Measurements from ENCODE around the gene DPP9.
"Not testable (repeated sequence)": the region's sequence is repeated elsewhere in the genome, so short reads cannot be mapped to it uniquely, and the experiment has no call there.

Gene DPP9

DNA sequence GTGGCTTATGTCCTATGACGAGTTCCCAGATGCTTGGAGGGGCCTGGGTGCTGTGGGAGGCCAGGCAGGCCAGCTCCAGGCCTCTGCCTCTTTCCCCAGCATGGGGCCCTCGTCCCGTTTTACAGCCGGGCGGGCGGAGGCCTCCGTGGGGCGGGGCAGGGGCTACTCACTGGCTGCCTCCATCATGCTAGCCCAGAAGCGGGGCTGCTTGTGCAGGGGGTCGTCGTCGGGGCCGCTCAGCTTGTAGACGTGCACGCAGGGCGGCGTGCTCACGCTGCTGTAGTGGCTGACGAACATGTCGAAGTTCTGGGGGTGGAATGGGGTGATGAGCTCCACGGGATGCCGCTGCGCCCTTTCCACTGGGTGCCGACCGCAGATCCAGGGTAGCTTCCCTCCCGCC lies 35.1 kb downstream of the DPP9 start:
- DNase-seq (ENCODE audit: low read depth in 2 of 2) = no peak

DNA sequence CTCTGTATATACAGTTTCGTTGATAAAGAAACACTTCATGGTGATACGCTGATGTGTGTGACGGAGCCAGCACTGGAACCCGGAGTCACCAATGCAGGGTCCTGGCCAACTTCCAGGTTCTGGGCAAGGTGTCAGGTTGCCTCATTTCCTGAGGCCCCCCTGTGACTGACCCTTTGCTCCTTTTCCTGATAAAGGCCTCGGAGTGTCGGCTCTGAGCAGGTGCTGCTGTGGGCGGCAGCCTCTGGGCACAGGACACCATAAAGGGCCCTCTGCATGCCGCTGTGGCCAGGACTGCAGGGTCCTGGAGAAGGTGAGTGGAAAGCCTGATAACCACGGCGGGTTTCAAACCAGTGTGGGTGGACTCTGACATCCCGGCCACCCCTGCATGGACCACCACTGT lies 36.2 kb downstream of the DPP9 start:
- DNase-seq (ENCODE audit: low read depth in 2 of 2) = no peak

DNA sequence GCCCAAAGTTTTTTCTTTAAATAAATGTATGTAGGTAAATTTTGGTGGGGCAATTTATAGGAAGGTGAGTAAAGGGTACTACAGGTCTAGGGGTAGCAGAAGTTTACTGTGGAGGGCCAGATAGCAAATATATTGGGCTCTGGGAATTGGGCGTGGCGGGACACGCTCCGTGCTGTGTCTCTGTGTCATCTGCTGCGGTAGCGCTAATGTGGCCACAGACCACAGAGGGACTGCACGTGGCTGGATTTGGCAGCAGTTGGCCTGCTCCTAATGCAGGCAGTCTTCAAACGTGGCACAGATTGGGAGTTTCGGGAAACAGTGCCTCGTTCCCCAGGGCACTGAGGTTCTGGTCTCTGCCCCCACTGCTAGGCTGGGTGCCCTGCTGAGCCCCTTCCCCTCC lies 36.9 kb downstream of the DPP9 start:
- no peak for DNase-seq (ENCODE audit: low read depth in 2 of 2)

DNA sequence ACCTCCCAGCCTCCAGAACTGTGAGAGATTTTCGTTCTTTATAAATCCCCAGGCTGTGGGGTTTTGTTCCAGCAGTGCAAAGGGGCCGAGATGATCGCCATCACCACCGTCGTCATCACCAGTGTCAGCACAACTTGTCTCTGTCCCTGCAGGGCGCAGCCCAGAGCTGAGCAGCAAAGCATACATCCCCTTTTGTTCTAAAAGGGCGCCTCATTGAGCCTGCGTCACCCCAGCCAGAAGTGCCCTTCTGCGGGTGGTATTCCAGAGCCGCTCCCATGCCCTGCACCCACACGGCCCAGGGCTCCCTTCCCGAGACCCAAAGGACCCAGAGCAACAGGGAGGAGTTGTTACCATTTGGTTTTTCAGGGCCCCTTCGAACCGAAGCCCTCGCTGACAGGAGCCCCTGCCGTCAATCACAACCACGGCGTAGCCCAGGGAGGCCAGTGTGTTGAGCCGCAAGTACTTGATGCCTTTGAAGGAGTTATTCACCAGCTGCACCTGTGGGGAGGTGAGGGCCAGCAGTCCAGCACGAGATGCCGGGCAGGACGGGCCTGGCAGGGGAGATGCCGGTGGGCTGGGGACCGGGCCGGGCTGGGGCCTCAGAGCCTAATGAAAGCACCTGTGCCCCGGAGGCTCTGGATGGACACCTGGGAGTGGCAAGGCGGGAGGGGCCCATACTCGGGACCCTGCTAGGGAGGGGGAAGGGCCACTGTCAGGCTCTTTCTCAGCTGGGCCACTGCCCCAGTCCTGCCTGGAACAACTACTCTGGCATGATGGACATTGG lies 39.1 kb downstream of the DPP9 start:
- no peak for DNase-seq (ENCODE audit: low read depth in 2 of 2)

DNA sequence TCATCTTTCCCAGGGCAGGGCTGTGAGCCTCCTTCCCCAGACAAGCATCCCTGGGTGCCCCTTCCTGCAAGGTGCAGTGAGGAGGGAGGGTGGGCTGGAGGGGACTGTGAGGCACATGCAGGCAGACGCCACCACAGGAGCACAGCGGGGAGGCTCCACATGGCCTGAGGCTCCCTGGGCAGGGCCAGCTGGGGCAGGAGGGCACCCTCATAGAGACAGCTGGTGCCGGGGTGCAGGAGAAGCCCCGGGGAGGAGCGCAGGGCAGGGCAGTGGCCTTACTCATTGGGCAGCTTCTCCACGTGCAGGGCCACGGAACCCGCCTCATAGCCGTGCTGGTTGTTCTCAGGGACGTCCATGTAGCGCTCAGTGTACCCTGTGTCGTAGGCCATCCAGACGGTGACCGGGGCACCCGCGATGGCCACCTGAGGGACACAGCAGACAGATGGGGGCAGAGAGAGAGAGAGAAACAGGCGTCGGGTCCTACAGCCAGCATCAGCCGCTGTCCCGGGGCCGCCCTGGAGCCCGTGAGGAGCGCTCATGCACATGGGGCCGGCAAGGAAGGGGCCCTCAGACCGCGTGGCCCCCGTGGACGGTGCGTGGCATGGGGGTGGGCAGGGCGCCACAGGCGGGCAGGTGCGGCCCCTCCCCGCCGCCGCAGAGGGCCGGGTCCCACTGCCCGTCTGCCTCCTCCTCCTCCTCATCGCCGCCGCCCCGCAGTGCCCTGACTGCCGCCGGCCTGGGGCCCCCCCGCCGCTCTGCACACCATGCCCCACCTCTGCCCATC lies 41.0 kb downstream of the DPP9 start:
- no peak for DNase-seq (ENCODE audit: low read depth in 2 of 2)

- not testable (repeated sequence) for DNase-seq (ENCODE audit: low read depth in 2 of 2)
Observed at GRCh38 chr19:4680021-4680420, 43.6 kb downstream of the DPP9 start.

DNA sequence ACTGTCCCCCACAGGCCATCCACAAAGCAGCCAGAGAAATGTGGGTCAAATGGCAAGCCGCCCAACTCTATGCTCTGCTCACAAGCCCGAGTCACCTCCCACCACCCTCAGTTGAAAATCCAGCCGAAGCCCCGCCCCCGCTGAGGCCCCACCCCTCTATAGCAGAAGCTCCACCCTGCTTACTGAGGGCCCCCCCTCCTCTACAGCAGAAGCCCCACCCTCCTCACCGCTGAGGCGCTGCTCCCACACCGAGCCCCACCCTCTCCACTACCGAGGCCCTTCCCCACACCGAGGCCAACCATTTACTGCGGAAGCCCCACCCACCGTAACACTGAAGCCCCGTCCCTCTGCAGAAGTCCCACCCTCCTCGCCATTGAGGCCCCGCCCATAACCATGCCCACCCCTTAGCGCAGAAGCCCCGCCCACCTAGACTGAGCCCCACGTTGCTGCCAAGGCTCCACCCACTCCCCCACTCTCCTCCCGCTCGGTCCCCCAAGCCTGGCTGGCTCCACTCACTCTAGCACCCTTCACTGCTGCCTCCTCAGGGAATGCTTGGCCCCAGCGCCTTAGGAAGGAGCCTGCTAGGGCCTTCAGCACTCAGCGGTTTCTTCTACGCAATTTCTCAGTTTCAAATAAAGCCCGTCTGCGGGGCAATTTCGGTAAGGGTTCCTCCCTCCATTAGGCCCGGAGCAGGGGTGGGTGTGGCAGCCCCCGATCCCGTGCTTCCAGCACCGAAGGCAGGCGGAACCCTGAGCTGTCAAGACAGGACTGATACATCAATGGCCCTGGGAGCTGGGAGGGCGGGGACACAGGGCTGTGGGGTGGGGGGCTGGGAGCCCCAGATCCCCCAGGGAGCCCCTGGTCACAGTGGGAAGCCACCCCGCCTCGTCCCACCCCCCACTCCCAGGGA lies 44.5 kb downstream of the DPP9 start:
- no peak for DNase-seq (ENCODE audit: low read depth in 2 of 2)

- no peak for DNase-seq (ENCODE audit: low read depth in 2 of 2)
Observed at GRCh38 chr19:4676955-4677731, 46.5 kb downstream of the DPP9 start.

DNA sequence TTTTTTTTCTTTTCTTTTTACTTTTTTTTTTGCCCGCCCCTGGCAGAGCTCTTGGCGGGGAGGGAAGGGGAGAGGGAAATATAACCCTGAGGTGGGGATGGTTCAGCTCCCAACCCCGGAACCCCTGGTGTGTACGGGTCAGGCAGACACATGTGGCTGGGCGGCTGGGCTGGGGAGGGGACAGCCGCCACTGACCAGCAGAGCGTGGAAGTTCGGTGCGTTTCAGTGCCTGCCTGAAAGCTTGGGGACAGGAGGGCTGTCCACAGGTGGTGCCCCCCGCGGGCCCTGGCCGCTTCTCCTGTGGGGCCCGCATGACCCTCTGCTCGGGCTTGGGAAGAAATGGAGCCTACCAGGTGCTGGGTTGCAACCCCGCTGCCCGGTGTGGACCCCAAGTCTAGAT lies 48.3 kb downstream of the DPP9 start:
- DNase-seq (ENCODE audit: low read depth in 2 of 2) = no peak

DNA sequence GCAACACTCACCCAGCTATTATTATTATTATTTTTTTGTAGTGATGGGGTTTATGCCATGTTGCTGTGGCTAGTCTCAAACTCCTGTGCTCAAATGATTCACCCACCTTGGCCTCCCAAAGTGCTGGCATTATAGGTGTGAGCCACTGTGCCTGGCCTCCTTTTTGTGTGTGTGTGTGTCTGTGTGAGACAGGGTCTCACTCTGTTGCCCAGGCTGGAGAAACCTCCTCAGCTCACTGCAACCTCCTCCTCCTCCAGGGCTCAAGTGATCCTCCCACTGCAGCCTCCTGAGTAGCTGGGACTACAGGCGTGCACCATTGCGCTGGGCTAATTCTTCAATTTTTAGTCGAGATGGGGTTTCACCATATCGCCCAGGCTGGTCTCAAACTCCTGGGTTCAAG lies 49.9 kb downstream of the DPP9 start:
- DNase-seq (ENCODE audit: low read depth in 2 of 2) = no peak

DNA sequence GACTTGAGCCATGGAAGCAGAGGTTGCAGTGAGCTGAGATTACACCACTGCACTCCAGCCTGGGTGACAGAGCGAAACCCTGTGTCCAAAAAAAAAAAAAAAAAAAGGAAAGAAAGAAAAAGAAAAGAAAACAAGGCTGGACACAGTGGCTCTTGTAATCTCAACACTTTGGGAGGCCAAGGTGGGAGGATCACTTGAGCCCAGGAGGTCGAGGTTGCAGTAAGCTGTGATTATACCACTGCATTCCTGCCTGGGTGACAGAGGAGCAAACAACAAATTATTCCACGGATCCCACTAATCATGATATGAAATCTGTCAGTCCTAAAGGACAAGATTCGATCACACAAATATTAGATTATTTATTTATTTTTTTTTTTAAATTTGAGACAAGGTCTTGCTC lies 50.4 kb downstream of the DPP9 start:
- no peak for DNase-seq (ENCODE audit: low read depth in 2 of 2)

DNA sequence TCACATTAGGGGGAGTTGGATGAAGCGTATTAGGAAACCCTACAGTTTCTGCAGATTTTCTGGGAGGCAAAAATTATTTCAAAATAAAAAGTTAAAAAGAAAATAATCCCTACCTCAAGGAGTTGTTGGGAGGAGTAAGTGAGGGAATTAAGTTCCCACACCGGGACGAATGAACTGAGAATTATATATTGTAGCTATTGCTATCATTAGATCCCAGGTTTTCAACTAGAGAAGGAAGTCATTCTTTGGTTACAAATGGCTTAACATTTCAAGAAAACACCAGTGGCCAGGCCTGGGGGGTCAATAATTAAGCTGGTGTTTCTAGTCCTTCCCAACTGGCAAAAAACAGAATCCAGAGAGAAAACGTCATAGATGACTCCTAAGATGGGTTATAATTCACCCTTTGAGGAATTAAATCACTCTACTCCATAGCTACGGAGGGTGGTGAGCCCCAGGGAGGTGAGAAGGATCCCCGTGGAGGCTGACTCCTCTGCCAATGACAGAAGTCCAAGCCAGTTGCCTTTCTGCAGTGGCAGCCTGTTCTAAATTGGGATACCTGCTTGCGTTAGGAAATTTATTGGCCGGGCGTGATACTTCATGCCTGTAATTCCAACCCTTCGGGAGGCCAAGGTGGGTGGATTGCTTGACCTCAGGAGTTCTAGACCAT lies 52.3 kb downstream of the DPP9 start:
- DNase-seq (ENCODE audit: low read depth in 2 of 2) = no peak

DNA sequence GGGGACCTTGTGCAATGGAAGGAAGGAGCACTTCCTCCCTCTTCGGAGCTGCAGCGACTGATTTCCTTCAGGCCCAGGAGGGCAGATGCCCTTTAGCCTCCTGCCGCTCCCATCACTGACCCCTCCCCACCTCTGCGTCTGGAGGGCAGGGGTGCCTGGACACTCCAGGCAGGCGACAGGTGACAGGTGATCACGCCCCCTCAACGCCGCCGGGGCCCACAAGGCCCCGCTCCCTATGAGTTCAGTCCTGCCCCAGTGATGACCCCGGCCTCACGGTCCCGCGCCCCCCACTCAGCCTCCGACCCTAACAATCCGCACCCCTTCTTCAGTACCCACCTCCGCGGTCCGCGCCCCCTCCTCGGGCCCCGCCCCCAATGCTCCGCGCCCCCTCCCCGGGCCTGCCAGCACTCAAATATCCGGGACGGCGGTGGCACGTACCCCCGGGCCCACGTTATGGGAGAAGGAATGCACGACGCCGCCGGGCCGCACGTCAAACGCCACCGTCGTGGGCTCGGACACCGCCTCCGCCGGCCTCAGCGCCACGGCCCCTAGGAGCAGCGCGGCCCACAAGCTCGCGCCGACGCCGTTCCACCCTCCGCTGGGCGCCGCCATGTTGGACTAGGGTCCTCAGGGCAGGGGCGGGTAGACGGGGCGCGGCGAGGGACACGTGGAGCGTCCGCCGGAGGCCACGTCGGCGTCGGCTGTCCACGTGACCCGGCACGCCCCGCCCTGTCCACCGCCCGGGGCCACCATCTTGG lies 53.7 kb downstream of the DPP9 start, which contains the start of gene MYDGF:
Gene MYDGF, minus strand, starts transcription at position 620 of the 758 bp plus-strand sequence. Its CDS starts 8 bp downstream, at position 612.
- DNase-seq (ENCODE audit: low read depth in 2 of 2) = peak; percentile 83 to 89

GRCh38 chr19:4664642-4665041 lies 59.0 kb downstream of the DPP9 start:
- DNase-seq (ENCODE audit: low read depth in 2 of 2) = no peak

DNA sequence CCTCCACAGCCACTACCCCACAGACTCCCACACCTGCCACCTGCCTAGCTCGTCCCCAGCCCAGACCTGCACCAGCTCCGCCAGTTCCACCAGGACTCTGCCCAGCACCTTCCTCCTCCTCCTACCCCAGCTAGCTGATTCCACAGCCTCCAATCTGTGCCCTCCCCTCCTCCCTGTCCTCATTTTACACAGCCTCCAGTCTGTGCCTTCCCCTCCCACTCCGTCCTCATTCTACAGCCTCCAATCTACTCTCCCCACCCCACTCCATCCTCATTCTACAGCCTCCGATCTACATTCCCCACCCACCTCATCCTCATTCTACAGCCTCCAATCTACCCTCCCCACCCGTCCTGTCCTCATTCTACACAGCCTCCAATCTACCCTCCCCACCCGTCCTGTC lies 60.8 kb downstream of the DPP9 start:
- DNase-seq (ENCODE audit: low read depth in 2 of 2) = no peak

DNA sequence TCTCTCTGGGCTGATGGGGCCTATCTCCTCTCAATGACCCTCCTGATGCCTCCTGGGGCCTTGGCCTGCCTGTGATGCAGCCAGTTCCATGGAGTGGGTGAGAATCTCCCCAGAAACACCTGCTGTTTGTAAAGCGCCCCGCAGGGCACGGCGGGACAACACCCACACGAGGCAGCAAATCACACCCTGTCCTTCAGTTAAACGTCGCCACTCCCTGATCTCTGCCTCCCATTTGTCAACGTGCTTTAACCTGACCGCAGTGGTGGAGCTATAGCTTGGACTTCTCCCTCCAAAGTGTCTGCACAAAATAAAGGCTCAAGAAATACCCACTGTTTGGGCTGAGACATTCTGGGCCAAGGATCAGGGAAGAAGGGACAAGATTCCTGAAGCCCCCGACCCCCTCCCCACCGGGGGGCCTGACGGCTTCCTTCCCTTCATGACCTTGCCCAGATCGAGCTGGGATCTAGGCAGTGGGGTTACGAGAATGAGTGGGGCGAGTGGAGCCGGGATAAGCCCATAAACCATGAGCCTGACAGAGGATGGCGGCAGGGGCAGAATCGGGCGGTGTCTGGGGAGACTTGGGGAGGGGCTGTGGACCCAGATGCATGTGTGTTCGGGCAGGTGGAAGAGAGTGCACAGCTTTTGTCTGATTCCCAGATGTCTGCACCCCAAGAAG lies 61.5 kb downstream of the DPP9 start:
- no peak for DNase-seq (ENCODE audit: low read depth in 2 of 2)

GRCh38 chr19:4660993-4661392 lies 62.6 kb downstream of the DPP9 start:
- no peak for DNase-seq (ENCODE audit: low read depth in 2 of 2)

GRCh38 chr19:4660181-4660791 lies 63.4 kb downstream of the DPP9 start:
- DNase-seq (ENCODE audit: low read depth in 2 of 2) = no peak

DNA sequence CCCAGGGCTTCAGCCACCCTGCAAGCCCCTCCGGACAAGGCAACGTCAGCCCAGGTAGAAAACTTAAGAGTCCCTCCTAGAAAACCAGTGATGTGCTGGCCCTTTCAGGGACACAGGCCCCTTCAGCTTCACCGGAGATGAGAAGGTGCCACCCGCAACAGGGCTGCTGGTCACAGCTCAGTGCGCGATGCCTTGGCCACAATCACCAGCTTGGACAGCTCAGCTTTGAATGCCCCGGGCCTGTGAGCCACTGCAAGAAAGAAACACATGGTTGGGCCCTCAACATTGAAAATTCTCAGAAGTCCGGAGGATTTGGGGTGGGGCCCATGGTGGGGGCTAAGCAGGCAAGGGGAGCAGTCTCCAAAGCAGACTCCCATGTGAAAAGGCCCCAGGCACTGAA lies 65.8 kb downstream of the DPP9 start:
- DNase-seq (ENCODE audit: low read depth in 2 of 2) = no peak

Measured in stimulated activated CD8-positive, alpha-beta memory T cell treated with anti-CD3 and anti-CD28 coated beads, Interleukin-2, amount 100 ng/mL, for 1 hour (primary cell).